Spleen (tissue), 11 donors: Measurements from ENCODE around the gene ATG16L1. TPM values are rescaled to one million over a fixed set of nuclear protein-coding genes. Genes with fewer than 3 reads are reported as not detected.

Source experiments
- DNase-seq: peaks from one replicate; pipeline ENCODE4 v3.0.0-alpha.2; 2020
- H3K27ac ChIP-seq, 8 donors: fragments of 200-600 bp; sonication (generic) in 7 of 8; 1 replicate in 4 of 8; 2 replicates in 4 of 8; pipeline versions ENCODE4 v1.5.0 to v1.8.0; 2016 to 2021; ENCODE audit warnings: inconsistent platforms in 4 of 8, mild to moderate bottlenecking in 4 of 8, moderate library complexity in 1 of 8
- H3K27me3 ChIP-seq, 7 donors: fragments of 200-600 bp; sonication (generic) in 6 of 7; replicated peaks in 1 of 7; 1 replicate in 4 of 7; 2 replicates in 3 of 7; pipeline versions ENCODE4 v1.5.0 to v1.8.0; 2016 to 2021; ENCODE audit warnings: inconsistent platforms in 3 of 7, mild to moderate bottlenecking in 1 of 7
- H3K36me3 ChIP-seq, 6 donors: fragments of 200-600 bp; sonication (generic) in 5 of 6; 1 replicate in 4 of 6; 2 replicates in 2 of 6; pipeline versions ENCODE4 v1.5.0 to v1.8.0; 2016 to 2021; ENCODE audit warnings: inconsistent platforms in 2 of 6
- H3K4me1 ChIP-seq, 6 donors: fragments of 200-600 bp; sonication (generic) in 5 of 6; 1 replicate in 3 of 6; 2 replicates in 3 of 6; pipeline versions ENCODE4 v1.5.0 to v1.8.0; 2016 to 2021; ENCODE audit warnings: inconsistent platforms in 3 of 6
- H3K4me3 ChIP-seq, 8 donors: fragments of 200-600 bp; sonication (generic) in 7 of 8; 1 replicate in 4 of 8; 2 replicates in 4 of 8; pipeline versions ENCODE4 v1.5.0 to v1.8.0; 2016 to 2021; ENCODE audit warnings: inconsistent platforms in 4 of 8, mild to moderate bottlenecking in 4 of 8, moderate library complexity in 2 of 8
- H3K9me3 ChIP-seq, 8 donors: fragments of 200-600 bp; sonication (generic) in 7 of 8; 1 replicate in 4 of 8; 2 replicates in 4 of 8; pipeline versions ENCODE4 v1.5.0 to v1.8.0; 2016 to 2021; ENCODE audit warnings: inconsistent platforms in 4 of 8
- POLR2A ChIP-seq, 3 donors: fragments of 450-650 bp; IDR thresholded peaks; one replicate each; pipeline ENCODE4 v1.5.1; 2017; ENCODE audit warnings: antibody characterized with exemption in 3 of 3, mild to moderate bottlenecking in 1 of 3
- POLR2AphosphoS5 ChIP-seq, 3 donors: sonication (generic); formaldehyde crosslinking; IDR thresholded peaks; one replicate each; pipeline ENCODE4 v1.5.1; 2017; ENCODE audit warnings: antibody characterized with exemption in 3 of 3
- WGBS, 5 donors: extraction: QIAGEN DNeasy Blood & Tissue Kit in 3 of 5; methylation state at CpG; one replicate each; pipeline versions ENCODE4 v1.1.5 to v1.1.7; 2013 to 2018; 5-methylcytosine and 5-hydroxymethylcytosine counted together
- intact Hi-C: fragments of 100-400 bp; cut with DNase I; formaldehyde crosslinking; loops from one replicate; pipeline ENCODE4 v1.15.0; 2023; ENCODE audit warnings: low total_unique reads
- polyA plus RNA-seq, 3 donors: library from polyadenylated mRNA; stranded (reverse); fragments of 200-250 nt; gene quantifications; one replicate each; pipeline ENCODE4 v1.2.1, GENCODE V29; 2013
- total RNA-seq, 7 donors: library from RNA; depleted of rRNA in 3 of 7; stranded (reverse); fragments of >200 nt in 3 of 7; fragmentation: NEBNext Ultra II Directional in 4 of 7; extraction: Animal tissue kit (Norgen Biotek cat#: 25700) in 4 of 7; gene quantifications; one replicate each; pipeline versions ENCODE4 v1.1.0 to v1.2.1, GENCODE V29; 2016 to 2021
- TF ChIP-seq, protein P1 (sequence below), 11 experiments: fragments of 200-600 bp in 7 of 11; fragments of 450-650 bp in 4 of 11; sonication (generic) in 4 of 11; IDR thresholded peaks in 8 of 11; conservative IDR thresholded peaks in 3 of 11; 1 replicate in 7 of 11; 2 replicates in 4 of 11; pipeline versions ENCODE4 v1.4.0 to v1.8.0; 2016 to 2021; ENCODE audit warnings: antibody characterized with exemption in 11 of 11, inconsistent platforms in 4 of 11, mild to moderate bottlenecking in 1 of 11
- donor health status: healthy with polysubstance abuse.
- donor health status: DM: no; HTN: no; CAD: no; lungs with moderate emphysema.
- donor health status: DM: no; HTN: no; CAD: no.
- donor health status: Bipolar disorder and iron deficiency.
- donor health status: healthy.
- donor health status: DM: no; HTN: no; CAD: no.
- donor health status: DM: yes; HTN: yes; CAD: no.

ATG16L1 gene
- total and polyA plus RNA-seq, 10 donors = 12.0 to 45.8 (median 32.3) TPM

GRCh38 chr2:233263045-233263570, 11.6 kb downstream of the ATG16L1 start:
- TF ChIP-seq, protein P1, sequence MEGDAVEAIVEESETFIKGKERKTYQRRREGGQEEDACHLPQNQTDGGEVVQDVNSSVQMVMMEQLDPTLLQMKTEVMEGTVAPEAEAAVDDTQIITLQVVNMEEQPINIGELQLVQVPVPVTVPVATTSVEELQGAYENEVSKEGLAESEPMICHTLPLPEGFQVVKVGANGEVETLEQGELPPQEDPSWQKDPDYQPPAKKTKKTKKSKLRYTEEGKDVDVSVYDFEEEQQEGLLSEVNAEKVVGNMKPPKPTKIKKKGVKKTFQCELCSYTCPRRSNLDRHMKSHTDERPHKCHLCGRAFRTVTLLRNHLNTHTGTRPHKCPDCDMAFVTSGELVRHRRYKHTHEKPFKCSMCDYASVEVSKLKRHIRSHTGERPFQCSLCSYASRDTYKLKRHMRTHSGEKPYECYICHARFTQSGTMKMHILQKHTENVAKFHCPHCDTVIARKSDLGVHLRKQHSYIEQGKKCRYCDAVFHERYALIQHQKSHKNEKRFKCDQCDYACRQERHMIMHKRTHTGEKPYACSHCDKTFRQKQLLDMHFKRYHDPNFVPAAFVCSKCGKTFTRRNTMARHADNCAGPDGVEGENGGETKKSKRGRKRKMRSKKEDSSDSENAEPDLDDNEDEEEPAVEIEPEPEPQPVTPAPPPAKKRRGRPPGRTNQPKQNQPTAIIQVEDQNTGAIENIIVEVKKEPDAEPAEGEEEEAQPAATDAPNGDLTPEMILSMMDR (IDR thresholded peaks at IDR 0.05 in 8 of 11, conservative IDR thresholded peaks at IDR 0.05 in 3 of 11) = no peak
- no peak for TF ChIP-seq POLR2A (IDR thresholded peaks at IDR 0.05)
- TF ChIP-seq POLR2AphosphoS5 (IDR thresholded peaks at IDR 0.05) = no peak
- peak overlapping the region in 4 of 8 donors; percentile 13 to 70 (median 42) for H3K27ac ChIP-seq
- H3K4me3 ChIP-seq = no peak overlapping the region
- intact Hi-C loops = no loop called here
- WGBS, 5 donors = 81 to 94% (median 91%) methylated on average over 6 of the region's 6 CpGs
- no peak for DNase-seq
- H3K9me3 ChIP-seq = no peaks in the 10 kb centered on the region
- peaks cover 0 to 75% (median 18%) of the 10 kb centered on the region in 6 donors for H3K4me1 ChIP-seq
- H3K36me3 ChIP-seq = peaks cover 0 to 100% (median 88%) of the 10 kb centered on the region in 6 donors
- H3K27me3 ChIP-seq = no peaks in the 10 kb centered on the region

- no peak for DNase-seq
- no peak overlapping the region for H3K4me3 ChIP-seq
- no peaks in the 10 kb centered on the region for H3K9me3 ChIP-seq
- WGBS, 5 donors = 89 to 97% (median 92%) methylated on average over 8 of the region's 8 CpGs
- intact Hi-C loops = no loop called here
- H3K27me3 ChIP-seq = no peaks in the 10 kb centered on the region
- peaks cover 0 to 75% (median 32%) of the 10 kb centered on the region in 6 donors for H3K4me1 ChIP-seq
- TF ChIP-seq, protein P1 (IDR thresholded peaks at IDR 0.05 in 8 of 11, conservative IDR thresholded peaks at IDR 0.05 in 3 of 11) = no peak
- TF ChIP-seq POLR2A (IDR thresholded peaks at IDR 0.05) (no peak), POLR2AphosphoS5 (IDR thresholded peaks at IDR 0.05) (no peak)
- peak overlapping the region in 1 of 8 donors; percentile 90 for H3K27ac ChIP-seq
- H3K36me3 ChIP-seq = peaks cover 0 to 100% (median 73%) of the 10 kb centered on the region in 6 donors
Observed at GRCh38 chr2:233264667-233265066, 13.2 kb downstream of the ATG16L1 start.

DNA sequence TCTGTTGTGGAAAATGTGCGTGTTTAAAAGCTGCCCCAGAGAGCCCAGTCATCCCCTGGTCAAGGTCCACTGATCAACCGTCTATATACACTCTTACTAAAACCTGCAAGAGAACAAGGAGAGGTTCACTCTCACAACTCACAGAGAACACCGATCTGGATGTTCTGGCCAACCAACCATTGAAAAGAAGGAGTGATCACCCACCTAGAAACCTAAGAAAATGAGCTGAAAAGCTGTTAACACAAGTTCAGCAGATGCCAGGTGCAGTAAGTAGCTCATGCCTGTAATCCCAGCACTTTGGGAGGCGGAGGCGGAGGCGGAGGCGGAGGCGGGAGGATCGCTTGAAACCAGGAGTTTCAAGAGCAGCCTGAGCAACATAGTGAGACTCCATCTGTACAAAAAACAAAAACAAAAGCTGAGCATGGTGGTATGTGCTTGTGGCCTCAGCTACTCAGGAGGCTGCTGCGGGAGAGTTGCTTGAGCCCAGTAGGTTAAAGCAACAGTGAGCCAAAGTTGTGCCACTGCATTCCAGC, 14.5 kb downstream of the ATG16L1 start:
- Histone ChIP-seq H3K36me3 (peaks cover 0 to 100% (median 68%) of the 10 kb centered on the region in 6 donors), H3K27ac (peak overlapping the region in 3 of 8 donors; percentile 26 to 90 (median 83)), H3K4me1 (peaks cover 0 to 75% (median 44%) of the 10 kb centered on the region in 6 donors), H3K27me3 (no peaks in the 10 kb centered on the region), H3K4me3 (no peak overlapping the region), H3K9me3 (no peaks in the 10 kb centered on the region)
- no peak for TF ChIP-seq POLR2AphosphoS5 (IDR thresholded peaks at IDR 0.05)
- no peak for TF ChIP-seq POLR2A (IDR thresholded peaks at IDR 0.05)
- TF ChIP-seq, protein P1 (IDR thresholded peaks at IDR 0.05 in 8 of 11, conservative IDR thresholded peaks at IDR 0.05 in 3 of 11) = no peak
- no peak for DNase-seq
- intact Hi-C loops = no loop called here
- WGBS, 5 donors = 90 to 95% (median 92%) methylated on average over 10 of the region's 10 CpGs

DNA sequence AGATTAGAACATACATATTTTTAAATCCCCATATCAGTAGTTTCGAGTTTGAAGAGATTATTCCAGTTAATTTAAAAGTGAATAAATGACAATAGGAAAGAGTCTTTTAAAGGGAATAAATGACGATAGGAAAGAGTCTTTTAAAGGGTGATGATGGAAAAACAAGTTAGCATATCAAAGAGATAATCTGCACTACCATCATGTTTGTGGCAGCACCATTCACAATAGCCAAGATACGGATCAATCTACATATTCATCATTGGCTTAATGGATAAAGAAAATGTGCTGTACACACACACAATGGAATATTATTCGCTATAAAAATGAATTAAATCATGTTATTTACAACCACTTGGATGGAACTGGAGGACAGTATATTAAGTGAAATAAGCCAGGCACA, 15.0 kb downstream of the ATG16L1 start:
- Histone ChIP-seq H3K27me3 (no peaks in the 10 kb centered on the region), H3K27ac (peak overlapping the region in 5 of 8 donors; percentile 3 to 90 (median 83)), H3K9me3 (no peaks in the 10 kb centered on the region), H3K36me3 (peaks cover 0 to 100% (median 66%) of the 10 kb centered on the region in 6 donors), H3K4me1 (peaks cover 0 to 75% (median 45%) of the 10 kb centered on the region in 6 donors), H3K4me3 (no peak overlapping the region)
- DNase-seq = no peak
- no peak for TF ChIP-seq POLR2A (IDR thresholded peaks at IDR 0.05)
- no peak for TF ChIP-seq POLR2AphosphoS5 (IDR thresholded peaks at IDR 0.05)
- TF ChIP-seq, protein P1 (IDR thresholded peaks at IDR 0.05 in 8 of 11, conservative IDR thresholded peaks at IDR 0.05 in 3 of 11) = no peak
- 92 to 96% (median 95%) methylated on average over 4 of the region's 4 CpGs for WGBS, 5 donors
- intact Hi-C loops = no loop called here
